Fibroblast of lung (primary cell): ENCODE data around the gene ACVR1B. TPM values are rescaled to one million over a fixed set of nuclear protein-coding genes. Genes with fewer than 3 reads are reported as not detected.

Experiments used
- DNase-seq, 2 donors: peaks; one replicate each; pipeline versions ENCODE4 v3.0.0 to v3.0.0-alpha.2; 2010; ENCODE audit warnings: low read depth in 2 of 2
- H2AFZ ChIP-seq: 2 replicates; pipeline ENCODE4 v1.5.1; 2012; ENCODE audit warnings: low read length, control low read depth, inconsistent platforms
- H3K27ac ChIP-seq: 2 replicates; pipeline ENCODE4 v1.5.1; 2011; ENCODE audit warnings: low read length, control low read depth; ENCODE audit not compliant: insufficient read depth
- H3K27me3 ChIP-seq: 2 replicates; pipeline ENCODE4 v1.5.1; 2011; ENCODE audit warnings: mild to moderate bottlenecking, low read length; ENCODE audit not compliant: control insufficient read depth, insufficient read depth
- H3K36me3 ChIP-seq: 2 replicates; pipeline ENCODE4 v1.5.1; 2011; ENCODE audit warnings: low read length; ENCODE audit not compliant: control insufficient read depth, insufficient read depth
- H3K4me1 ChIP-seq: 2 replicates; pipeline ENCODE4 v1.5.1; 2011; ENCODE audit warnings: low read length; ENCODE audit not compliant: control insufficient read depth, insufficient read depth; ENCODE audit errors: extremely low read depth
- H3K4me2 ChIP-seq: 2 replicates; pipeline ENCODE4 v1.5.1; 2011; ENCODE audit warnings: low read length, control low read depth; ENCODE audit not compliant: insufficient read depth; ENCODE audit errors: extremely low read depth
- H3K4me3 ChIP-seq, 4 experiments: fragments of 200-600 bp in 1 of 4; sonication (generic) in 1 of 4; replicated peaks in 1 of 4; 2 replicates each; pipeline ENCODE4 v1.5.1; 2011 to 2016; ENCODE audit warnings: low read length in 4 of 4, low read depth in 3 of 4, mild to moderate bottlenecking in 3 of 4, control low read depth in 2 of 4, inconsistent platforms in 1 of 4, mixed read lengths in 1 of 4; ENCODE audit not compliant: insufficient read depth in 1 of 4; ENCODE audit errors: control extremely low read depth in 1 of 4
- H3K79me2 ChIP-seq: 2 replicates; pipeline ENCODE4 v1.5.1; 2012; ENCODE audit warnings: mild to moderate bottlenecking, low read length, inconsistent platforms; ENCODE audit not compliant: control insufficient read depth, insufficient read depth
- H3K9ac ChIP-seq: 2 replicates; pipeline ENCODE4 v1.5.1; 2011; ENCODE audit warnings: mild to moderate bottlenecking, low read length, control low read depth; ENCODE audit not compliant: insufficient read depth
- H3K9me3 ChIP-seq: 2 replicates; pipeline ENCODE4 v1.5.1; 2012; ENCODE audit warnings: low read depth, low read length; ENCODE audit not compliant: control insufficient read depth, insufficient read depth
- H4K20me1 ChIP-seq: 2 replicates; pipeline ENCODE4 v1.5.1; 2011; ENCODE audit warnings: low read length; ENCODE audit not compliant: control insufficient read depth, insufficient read depth; ENCODE audit errors: extremely low read depth
- CTCF ChIP-seq, 2 donors: IDR thresholded peaks in 1 of 2; conservative IDR thresholded peaks in 1 of 2; 1 replicate in 1 of 2; 2 replicates in 1 of 2; pipeline ENCODE4 v1.5.1; 2011 to 2012; ENCODE audit warnings: low read length in 2 of 2, control low read depth in 1 of 2, inconsistent platforms in 1 of 2, low read depth in 1 of 2, mild to moderate bottlenecking in 1 of 2
- EZH2 ChIP-seq: IDR thresholded peaks from 2 replicates; pipeline ENCODE4 v1.5.1; 2012; ENCODE audit warnings: low read length, control low read depth, mild to moderate bottlenecking; ENCODE audit errors: missing control alignments
- polyA plus RNA-seq, 2 donors: library from polyadenylated mRNA; depleted of rRNA in 1 of 2; stranded (reverse) in 1 of 2; unstranded in 1 of 2; fragments of >200 nt; gene quantifications; 2 replicates each; pipeline ENCODE4 v1.2.1, GENCODE V29; 2011 to 2012; ENCODE audit warnings: missing spikeins in 1 of 2
- total RNA-seq: library from RNA; depleted of rRNA; stranded (reverse); fragments of >200 nt; gene quantifications from 2 replicates; pipeline ENCODE4 v1.2.1, GENCODE V29; 2014

ACVR1B gene
- total and polyA plus RNA-seq, 2 donors (not counting 1 experiment from before 2014, with no cell fraction given): 12.4 to 13.6 TPM

- Histone ChIP-seq H2AFZ (no peak overlapping the region), H3K4me1 (peaks cover 5% of the 10 kb centered on the region), H3K27me3 (no peaks in the 10 kb centered on the region), H3K4me2 (no peak overlapping the region), H3K9me3 (no peaks in the 10 kb centered on the region), H3K79me2 (no peaks in the 10 kb centered on the region), H3K36me3 (no peaks in the 10 kb centered on the region), H4K20me1 (no peaks in the 10 kb centered on the region), H3K4me3 (no peak overlapping the region), H3K27ac (no peak overlapping the region), H3K9ac (no peak overlapping the region)
- no peak for DNase-seq
- TF ChIP-seq EZH2 (no peak), CTCF (conservative IDR thresholded peaks at IDR 0.05 in 1 of 2, IDR thresholded peaks at IDR 0.05 in 1 of 2; ENCODE audit: low read depth in 1 of 2, low read length in 2 of 2) (no peak)
Observed at GRCh38 chr12:51917041-51917590, 34.4 kb upstream of the ACVR1B start.

GRCh38 chr12:51917746-51918453, 33.6 kb upstream of the ACVR1B start:
- DNase-seq: no peak
- Histone ChIP-seq H3K27ac (no peak overlapping the region), H3K79me2 (no peaks in the 10 kb centered on the region), H3K9me3 (no peaks in the 10 kb centered on the region), H3K36me3 (no peaks in the 10 kb centered on the region), H3K4me3 (no peak overlapping the region), H3K4me1 (peaks cover 2% of the 10 kb centered on the region), H3K9ac (no peak overlapping the region), H3K27me3 (no peaks in the 10 kb centered on the region), H4K20me1 (no peaks in the 10 kb centered on the region), H2AFZ (no peak overlapping the region), H3K4me2 (no peak overlapping the region)
- TF ChIP-seq EZH2 (no peak), CTCF (conservative IDR thresholded peaks at IDR 0.05 in 1 of 2, IDR thresholded peaks at IDR 0.05 in 1 of 2; ENCODE audit: low read depth in 1 of 2, low read length in 2 of 2) (no peak)

- H3K27me3 ChIP-seq: peaks cover 2% of the 10 kb centered on the region
- no peaks in the 10 kb centered on the region for H3K79me2 ChIP-seq
- DNase-seq: no peak
- H4K20me1 ChIP-seq: no peaks in the 10 kb centered on the region
- no peak overlapping the region for H3K27ac ChIP-seq
- no peak overlapping the region for H3K4me2 ChIP-seq
- H3K9me3 ChIP-seq: no peaks in the 10 kb centered on the region
- H3K9ac ChIP-seq: no peak overlapping the region
- H3K4me3 ChIP-seq: no peak overlapping the region
- no peak overlapping the region for H2AFZ ChIP-seq
- H3K36me3 ChIP-seq: no peaks in the 10 kb centered on the region
- TF ChIP-seq CTCF (conservative IDR thresholded peaks at IDR 0.05 in 1 of 2, IDR thresholded peaks at IDR 0.05 in 1 of 2; ENCODE audit: low read depth in 1 of 2, low read length in 2 of 2) (no peak), EZH2 (no peak)
- no peaks in the 10 kb centered on the region for H3K4me1 ChIP-seq
Observed at GRCh38 chr12:51920046-51920445, 31.5 kb upstream of the ACVR1B start.
